NCI-H1417 (cell line): ENCODE measurements around the gene ZSCAN5C.
"Not testable (repeated sequence)": the region's sequence is repeated elsewhere in the genome, so short reads cannot be mapped to it uniquely, and the experiment has no call there.

Source experiments
- DNase-seq, 3 experiments: peaks; one replicate each; lab custom pipeline; 2025; lab: John Stamatoyannopoulos, UW

The ZSCAN5C gene

DNA sequence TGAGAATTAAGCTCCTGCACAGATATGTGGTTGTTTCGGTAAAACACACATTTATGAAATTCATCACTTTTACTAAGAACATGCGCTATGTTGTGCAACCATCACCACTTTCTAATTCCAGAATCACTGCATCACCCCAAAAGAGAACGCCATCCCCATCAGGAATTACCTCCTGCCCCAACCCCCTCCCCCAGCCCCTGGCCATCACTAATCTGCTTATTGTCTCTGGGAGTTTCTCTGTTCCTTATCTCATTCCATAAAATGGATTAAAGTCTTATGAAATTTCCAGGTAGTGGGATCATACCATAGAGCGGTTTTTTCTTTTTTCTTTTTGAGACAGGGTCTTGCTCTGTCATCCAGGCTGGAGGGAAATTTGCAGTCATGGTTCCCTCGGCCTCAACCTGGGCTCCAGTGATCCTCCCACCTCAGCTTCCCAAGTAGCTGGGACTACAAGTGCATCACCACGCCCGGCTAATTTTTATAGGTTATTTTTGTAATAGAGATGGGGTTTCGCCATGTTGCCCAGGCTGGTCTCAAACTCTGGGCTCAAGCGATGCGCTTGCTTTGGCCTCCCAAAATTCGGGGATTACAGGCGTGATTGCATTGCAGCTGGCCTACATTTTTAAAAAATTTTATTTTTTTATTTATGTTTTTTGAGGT lies 8.0 kb upstream of the ZSCAN5C start:
- DNase-seq, result no peak

DNA sequence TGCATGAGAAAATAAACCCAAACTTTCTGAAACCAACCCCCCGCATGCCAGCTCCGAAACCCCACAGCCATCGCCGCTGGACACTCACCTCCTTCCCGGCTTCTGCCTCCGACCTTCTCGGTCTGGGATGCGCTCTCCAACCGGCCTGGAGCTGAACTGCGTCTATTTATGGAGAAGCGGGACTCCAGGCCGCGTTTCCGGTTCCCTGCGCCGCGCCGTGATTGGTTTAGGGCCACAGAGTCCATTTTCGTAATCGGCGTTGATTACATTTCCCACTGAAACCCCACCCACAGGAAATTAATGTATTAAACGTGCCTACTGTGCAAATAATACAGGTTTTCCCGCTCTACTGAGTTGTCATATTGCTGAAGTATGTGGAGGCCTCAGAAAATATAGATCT lies 4.4 kb upstream of the ZSCAN5C start, which contains the start of gene ZSCAN5B:
TSS of gene ZSCAN5B (minus strand) at position 138 of the 400 bp plus-strand sequence. CDS start 4,731 bp downstream, outside the sequence.
- not testable (repeated sequence) for DNase-seq

DNA sequence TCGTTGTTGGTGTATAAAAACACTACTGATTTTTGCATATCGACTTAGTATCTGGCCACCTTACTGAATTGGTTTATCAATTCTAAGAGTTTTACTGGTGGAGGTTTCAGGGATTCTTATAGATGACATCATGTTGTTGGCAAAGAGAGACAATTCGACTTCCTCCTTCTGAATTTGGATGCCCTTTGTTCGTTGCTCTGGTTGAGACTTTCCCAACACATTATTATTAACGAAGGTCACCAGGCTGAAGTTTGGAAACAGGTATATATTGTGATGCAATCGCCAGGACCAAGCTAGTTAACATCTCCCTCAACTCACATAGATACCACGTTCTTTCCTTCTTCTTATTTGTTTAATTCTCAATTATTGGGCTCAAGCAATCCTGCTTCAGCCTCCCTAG lies 2.4 kb upstream of the ZSCAN5C start:
- no peak for DNase-seq

DNA sequence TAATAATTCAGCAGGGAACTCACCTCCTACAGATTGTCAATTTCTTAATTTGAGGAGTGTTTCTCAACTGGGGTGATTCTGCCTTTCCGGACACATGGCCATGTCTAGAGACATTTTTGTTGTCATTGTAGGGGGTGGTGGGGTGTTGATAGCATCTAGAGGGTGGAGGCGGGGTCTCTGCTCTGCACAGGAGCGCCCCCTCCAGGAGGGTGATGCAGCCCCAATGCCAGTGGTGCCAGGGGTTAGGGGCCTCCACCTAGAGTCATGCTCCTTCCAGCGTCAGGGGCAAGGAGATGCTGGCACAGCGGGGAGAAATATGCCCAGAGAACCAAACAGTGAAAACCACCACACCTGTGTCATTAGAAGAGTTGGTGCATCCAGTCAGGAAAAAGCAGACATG lies 5.5 kb downstream of the ZSCAN5C start:
- DNase-seq, result not testable (repeated sequence)

DNA sequence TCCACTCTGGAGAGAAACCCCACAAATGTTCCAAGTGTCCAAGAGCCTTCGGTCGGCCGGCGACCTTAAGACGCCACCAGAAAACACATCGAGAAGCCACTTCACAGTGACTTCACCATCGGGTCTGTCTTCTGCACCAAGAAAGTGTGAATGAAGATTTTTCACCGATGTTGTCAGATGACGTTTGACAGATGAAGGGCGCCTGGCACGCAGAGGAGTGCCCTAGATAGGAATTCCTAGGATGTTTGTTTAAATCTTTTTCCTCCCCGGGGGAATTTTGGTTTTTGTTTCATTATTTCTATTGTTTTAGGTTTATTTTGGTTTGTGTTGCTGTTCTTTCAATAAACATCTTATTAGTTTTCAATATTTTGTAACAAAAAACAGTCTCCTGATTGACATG lies 7.0 kb downstream of the ZSCAN5C start:
- no peak for DNase-seq

DNA sequence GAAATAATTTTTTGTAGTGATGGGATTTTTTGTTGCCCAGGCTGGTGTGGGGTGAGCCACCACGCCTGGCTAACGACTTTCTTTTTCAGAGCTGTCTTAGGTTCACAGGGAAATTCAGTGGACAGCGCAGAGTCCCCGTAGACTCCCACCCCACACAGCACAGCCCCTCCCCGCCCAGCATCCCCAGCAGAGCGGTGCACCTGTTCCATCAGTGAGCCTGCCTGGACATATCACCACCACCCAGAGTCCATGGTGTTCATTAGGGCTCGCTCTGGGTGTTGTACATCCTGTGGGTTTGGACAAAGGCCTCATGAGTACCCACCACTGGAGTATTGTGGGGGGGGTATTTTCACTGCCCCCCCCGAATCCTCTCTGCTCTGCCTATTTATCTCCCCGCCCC lies 8.0 kb downstream of the ZSCAN5C start:
- DNase-seq, result not testable (repeated sequence)

DNA sequence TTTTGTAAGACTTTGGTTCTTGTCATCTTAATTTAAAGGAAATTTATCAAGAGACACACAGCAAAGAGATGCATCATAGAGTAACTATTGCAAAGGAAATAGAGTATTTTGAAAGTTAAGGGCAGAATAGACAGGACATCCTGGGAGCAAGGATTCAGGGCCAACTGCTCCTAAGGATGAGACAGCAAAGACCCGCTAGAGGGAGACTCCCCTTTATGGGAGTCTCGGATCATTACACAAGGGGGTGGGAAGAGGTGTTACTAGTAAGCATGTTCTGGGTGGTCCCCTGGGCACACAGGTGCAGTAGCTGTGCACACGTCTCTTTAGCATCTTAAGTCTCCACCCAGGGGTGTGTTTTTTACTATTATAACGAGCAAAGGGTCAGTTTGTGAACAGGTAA lies 9.6 kb downstream of the ZSCAN5C start:
- no peak for DNase-seq

DNA sequence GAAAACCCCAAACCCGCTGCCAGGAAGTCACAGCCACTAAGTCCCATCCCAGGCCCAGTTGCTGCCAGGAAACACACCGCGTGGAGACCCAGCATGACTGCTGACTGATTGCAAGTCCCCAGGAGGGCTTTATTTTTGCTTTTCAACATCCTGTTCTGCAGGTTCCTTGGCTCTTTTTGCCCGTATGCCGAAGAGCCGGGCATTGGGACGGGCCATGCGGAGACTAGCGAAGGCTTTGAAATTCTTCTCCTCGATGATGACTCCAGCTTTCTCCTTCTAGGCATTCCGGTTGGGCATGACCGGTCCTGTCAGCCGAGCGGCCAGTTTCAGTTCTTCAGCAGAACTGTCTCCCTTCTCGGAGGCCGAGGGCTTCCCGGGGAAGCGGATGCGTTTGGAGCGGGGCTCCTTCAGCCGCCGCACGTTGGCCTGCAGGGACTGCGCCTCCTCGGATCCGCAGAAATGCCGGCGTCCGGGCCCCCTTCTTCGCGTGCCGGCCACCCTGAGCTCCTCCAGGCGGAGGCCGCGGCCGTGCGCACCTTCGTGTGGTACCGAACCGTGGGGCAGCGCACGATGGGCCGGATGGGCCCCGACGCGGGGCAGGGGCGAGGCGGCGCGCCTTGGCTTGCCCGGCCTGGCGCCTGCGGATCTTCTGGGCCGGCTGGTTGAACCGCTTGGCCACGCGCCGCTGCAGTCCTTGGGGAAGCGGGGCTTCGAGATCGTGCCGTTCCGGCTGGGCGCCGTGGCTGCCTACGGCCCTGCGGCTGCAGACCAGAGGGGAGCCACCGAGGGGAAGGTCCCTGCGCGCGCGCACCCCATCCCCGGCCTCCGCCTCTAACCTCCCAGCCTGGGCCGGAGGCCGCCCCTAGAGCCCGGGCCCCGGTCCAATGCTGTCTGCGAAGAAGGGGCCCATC lies 15.2 kb downstream of the ZSCAN5C start:
- DNase-seq, result no peak

DNA sequence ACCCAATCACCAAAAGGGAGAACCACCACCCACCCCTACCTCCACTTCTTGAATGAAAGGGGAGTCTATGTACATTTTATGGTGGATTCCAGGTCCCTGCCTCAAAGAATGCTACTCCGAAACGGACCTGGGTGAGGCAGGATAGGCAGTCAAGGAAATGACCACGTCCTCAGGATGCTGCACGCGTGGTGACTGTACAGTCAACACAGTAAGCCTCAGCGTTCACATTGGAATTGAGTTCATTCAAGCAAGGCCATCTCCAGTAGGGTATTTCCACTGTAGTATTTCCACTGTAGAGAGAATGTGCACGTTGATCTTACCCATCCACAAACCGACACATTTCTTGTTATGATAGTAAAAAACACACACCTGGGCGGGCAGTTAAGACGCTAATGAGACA lies 16.9 kb downstream of the ZSCAN5C start:
- no peak for DNase-seq

DNA sequence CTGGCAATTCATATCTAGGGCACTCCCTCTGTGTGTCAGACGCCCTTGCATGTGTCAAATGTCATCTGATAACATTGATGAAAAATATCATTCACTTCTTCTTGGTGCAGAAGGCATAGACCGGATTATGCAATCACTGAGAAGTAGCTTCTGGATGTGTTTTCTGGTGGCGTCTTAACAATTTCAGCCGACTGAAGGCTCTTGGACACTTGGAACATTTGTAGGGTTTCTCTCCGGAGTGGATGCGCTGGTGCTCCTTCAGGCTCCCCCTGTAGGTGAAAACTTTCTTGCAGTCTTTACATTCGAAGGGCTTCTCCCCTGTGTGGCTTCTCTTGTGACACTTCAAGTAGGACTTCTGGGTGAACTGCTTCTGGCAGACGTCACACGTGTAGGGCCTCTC lies 19.4 kb downstream of the ZSCAN5C start:
- peak in 1 of 3 experiments; percentile 5 for DNase-seq

DNA sequence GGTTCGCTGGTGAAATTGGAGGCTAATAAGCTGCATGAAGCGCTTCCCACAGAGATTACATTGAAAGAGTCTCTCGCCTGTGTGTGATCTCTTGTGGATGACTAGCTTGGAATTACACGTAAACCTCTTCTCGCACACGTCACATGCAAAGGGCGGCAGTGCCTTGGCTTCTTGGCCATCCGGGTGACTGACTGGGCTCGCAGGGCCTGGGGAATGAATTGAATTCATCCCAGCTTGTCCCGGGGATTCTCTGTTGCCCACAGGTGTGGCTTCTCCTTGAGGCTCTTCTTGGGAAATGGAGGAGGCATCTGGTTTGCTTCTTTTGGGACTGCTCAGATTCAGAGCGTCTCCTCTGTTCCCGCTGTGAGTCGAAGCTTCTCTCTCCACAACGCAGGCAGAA lies 19.8 kb downstream of the ZSCAN5C start:
- no peak for DNase-seq

DNA sequence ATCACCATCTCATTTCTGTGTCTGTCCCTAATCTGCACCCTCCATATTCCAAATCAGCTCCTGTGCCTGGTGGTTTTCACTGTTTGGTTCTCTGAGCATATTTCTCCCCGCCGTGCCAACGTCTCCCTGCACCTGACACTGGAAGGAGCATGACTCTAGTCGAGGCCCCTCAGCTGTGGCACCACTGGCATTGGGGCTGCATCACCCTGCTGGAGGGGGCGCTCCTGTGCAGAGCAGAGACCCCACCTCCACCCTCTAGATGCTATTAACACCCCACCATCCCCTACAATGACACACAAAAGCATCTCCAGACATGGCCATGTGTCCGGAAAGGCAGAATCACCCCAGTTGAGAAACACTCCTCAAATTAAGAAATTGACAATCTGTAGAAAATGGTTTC lies 20.8 kb downstream of the ZSCAN5C start:
- DNase-seq, result no peak

DNA sequence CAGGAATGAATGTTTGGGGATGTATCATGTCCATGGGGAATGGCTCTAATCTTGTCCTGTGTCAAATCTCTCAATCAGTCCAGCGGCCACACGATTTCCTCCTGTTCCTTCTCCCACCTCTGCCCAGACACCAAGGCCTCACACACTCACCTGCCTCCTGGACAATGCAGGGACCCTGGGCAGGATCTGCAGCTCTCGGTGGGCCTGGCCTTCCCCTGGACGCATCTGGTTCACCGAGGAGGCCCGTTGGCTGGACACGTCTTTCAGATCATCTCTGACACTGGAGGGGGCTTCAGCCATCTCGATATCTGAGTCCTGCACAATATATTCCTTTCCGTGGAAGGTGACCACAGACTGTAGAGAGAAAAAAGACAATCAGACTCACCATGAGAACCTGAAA lies 21.4 kb downstream of the ZSCAN5C start:
- no peak for DNase-seq

DNA sequence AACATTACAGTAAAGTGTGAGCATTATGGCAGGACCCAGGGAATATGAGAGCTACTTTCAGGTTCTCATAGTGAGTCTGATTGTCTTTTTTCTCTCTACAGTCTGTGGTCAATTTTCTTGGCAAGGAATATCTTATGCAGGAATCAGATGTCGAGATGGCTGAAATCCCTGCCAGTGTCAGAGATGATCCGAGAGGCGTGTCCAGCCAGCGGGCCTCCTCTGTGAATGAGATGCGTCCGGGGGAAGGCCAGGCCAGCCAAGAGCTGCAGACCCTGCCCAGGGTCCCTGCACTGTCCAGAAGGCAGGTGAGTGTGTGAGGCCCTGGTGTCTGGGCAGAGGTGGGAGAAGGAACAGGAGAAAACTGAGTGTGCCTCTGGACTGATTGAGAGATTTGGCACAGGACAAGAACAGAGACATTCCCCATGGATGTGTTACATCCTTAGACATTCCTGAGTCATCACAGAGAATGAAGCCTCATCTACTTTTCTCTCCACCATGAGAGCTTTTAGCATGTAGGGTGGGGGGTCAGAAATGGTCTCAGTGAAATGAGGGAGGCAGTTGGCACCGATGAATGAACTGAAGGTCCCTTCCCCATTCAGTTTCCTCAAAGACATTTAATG lies 43.2 kb downstream of the ZSCAN5C start:
- DNase-seq, result no peak

DNA sequence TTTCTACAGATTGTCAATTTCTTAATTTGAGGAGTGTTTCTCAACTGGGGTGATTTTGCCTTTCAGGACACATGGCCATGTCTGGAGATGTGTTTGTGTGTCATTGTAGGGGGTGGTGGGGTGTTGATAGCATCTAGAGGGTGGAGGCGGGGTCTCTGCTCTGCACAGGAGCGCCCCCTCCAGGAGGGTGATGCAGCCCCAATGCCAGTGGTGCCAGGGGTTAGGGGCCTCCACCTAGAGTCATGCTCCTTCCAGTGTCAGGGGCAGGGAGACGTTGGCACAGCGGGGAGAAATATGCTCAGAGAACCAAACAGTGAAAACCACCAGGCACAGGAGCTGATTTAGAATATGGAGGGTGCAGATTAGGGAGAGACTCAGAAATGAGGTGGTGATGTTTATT lies 43.7 kb downstream of the ZSCAN5C start:
- not testable (repeated sequence) for DNase-seq

DNA sequence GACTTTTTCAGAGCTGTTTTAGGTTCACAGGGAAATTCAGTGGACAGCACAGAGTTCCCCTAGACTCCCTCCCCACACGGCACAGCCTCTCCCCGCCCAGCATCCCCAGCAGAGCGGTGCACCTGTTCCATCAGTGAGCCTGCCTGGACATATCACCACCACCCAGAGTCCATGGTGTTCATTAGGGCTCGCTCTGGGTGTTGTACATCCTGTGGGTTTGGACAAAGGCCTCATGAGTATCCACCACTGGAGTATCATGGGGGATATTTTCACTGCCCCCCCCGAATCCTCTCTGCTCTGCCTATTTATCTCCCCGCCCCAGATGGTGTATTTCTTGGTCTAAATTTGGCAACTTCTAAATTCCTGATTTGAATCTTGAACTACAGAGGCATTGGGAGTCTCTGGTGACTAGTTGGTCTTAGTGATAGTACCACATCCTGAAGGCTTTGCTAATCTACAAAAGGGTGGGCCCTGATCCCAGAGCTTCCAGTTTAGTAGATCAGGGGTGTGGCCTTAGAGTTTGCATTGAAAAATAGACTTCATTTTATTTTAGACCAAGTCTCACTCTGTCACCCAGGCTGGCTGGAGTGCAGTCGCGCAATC lies 46.8 kb downstream of the ZSCAN5C start:
- DNase-seq, result not testable (repeated sequence)

DNA sequence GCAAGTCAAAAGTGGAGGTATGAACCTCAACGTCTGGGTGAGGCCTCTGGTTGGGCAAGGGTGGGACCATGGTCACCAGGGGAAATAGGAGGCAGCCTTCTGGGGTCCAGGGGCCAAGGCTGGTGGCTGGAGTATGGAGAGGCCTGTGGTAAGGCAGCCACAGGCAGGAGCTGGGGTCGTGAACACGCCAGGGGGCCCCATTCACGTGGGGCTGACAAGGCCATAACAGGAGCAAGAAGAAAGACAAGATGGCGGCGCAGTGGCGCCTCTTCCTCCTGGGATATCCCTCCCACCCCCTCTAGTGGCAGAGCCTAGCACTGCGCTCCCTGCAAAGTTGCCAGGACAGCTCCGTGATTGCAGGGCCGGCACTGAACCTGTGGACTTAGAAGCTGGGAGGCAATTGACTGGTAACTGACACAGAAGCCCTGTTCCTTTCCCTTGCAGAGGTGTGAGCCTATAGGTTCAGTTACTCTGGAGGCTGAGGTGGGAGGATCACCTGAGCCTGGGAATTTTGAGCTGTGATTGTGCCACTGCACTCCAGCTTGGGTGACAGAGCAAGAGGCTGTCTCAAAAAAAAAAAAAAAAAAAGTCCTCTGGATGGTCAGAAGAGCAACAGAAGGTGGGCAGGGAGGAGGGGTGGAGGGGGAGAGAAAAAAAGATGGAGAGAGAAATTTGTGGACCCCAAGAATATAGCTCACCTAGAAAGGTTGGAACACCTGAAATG lies 50.8 kb downstream of the ZSCAN5C start:
- peak; percentile 9 to 67 (median 63) for DNase-seq

DNA sequence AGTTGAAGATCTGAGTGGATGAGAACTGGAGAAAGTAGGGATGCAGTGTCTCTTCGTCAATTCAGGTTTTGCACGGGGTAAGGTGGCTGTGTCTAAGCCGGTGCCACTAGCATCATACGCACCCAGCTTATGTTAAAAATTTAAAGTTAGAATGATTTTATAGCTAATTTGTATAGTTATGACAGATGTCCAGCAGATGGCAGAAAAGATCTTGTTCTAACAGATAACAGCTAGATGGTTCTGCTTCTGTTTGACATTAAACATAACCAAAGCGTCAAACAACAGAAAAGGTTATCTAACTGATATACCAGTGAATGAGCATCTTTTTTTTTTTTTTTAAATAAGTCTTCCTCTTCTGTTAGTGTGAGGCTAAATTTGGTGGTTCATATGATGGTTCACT lies 51.7 kb downstream of the ZSCAN5C start:
- peak in 2 of 3 experiments; percentile 40 to 66 for DNase-seq

DNA sequence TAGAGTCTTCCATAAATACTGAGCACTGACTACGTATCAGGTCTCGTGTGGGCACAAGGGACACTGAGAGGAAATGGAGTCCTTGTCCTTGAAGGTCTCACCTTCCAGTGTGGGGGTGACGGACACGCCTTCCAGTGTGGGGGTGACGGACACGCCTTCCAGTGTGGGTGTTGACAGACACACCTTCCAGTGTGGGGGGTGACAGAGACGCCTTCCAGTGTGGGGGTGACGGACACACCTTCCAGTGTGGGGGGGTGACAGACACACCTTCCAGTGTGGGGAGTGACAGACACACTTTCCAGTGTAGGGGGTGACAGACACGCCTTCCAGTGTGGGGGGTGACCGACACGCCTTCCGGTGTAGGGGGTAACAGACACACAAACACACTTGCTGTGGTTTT lies 56.2 kb downstream of the ZSCAN5C start:
- DNase-seq, result no peak
